GM19025 (cell line): ENCODE data around the gene PPP1R2C.

Experiments used
- ATAC-seq: cut with Tn5 transposase; IDR thresholded peaks from one replicate; pipeline ENCODE4 v1.9.1; 2021; ENCODE audit warnings: mild to moderate bottlenecking, low read depth, moderate library complexity; ENCODE audit not compliant: unreplicated experiment

PPP1R2C gene

GRCh38 chrX:42778096-42778495 lies at the start of gene PPP1R2C:
PPP1R2C (minus strand) TSS chrX:42778163; CDS start chrX:42778079, 84 bp downstream.
- no peak for ATAC-seq

GRCh38 chrX:42825201-42825600 lies 47.2 kb upstream of the PPP1R2C start:
- ATAC-seq = no peak

- ATAC-seq = no peak
Observed at GRCh38 chrX:42824541-42824940, 46.6 kb upstream of the PPP1R2C start.

- no peak for ATAC-seq
Observed at GRCh38 chrX:42823443-42823842, 45.5 kb upstream of the PPP1R2C start.

- no peak for ATAC-seq
Observed at GRCh38 chrX:42821803-42822443, 44.0 kb upstream of the PPP1R2C start.

- ATAC-seq = no peak
Observed at GRCh38 chrX:42818151-42818921, 40.4 kb upstream of the PPP1R2C start.

- ATAC-seq = no peak
Observed at GRCh38 chrX:42809569-42809968, 31.6 kb upstream of the PPP1R2C start.

- no peak for ATAC-seq
Observed at GRCh38 chrX:42807393-42807792, 29.4 kb upstream of the PPP1R2C start.

GRCh38 chrX:42804524-42804923 lies 26.6 kb upstream of the PPP1R2C start:
- ATAC-seq = no peak

- ATAC-seq = no peak
Observed at GRCh38 chrX:42803320-42803719, 25.4 kb upstream of the PPP1R2C start.

GRCh38 chrX:42797651-42798269 lies 19.8 kb upstream of the PPP1R2C start:
- ATAC-seq = no peak

GRCh38 chrX:42783451-42783850 lies 5.5 kb upstream of the PPP1R2C start:
- ATAC-seq = no peak

- no peak for ATAC-seq
Observed at GRCh38 chrX:42776195-42776594, 1.8 kb downstream of the PPP1R2C start.

- no peak for ATAC-seq
Observed at GRCh38 chrX:42772874-42773273, 5.1 kb downstream of the PPP1R2C start.

GRCh38 chrX:42771506-42772335 lies 6.2 kb downstream of the PPP1R2C start:
- no peak for ATAC-seq

- no peak for ATAC-seq
Observed at GRCh38 chrX:42770566-42770965, 7.4 kb downstream of the PPP1R2C start.

- no peak for ATAC-seq
Observed at GRCh38 chrX:42759881-42760280, 18.1 kb downstream of the PPP1R2C start.

GRCh38 chrX:42755815-42756214 lies 22.1 kb downstream of the PPP1R2C start:
- no peak for ATAC-seq

GRCh38 chrX:42754603-42755002 lies 23.4 kb downstream of the PPP1R2C start:
- ATAC-seq = no peak

- ATAC-seq = no peak
Observed at GRCh38 chrX:42754115-42754514, 23.8 kb downstream of the PPP1R2C start.

GRCh38 chrX:42752730-42753129 lies 25.2 kb downstream of the PPP1R2C start:
- ATAC-seq = no peak
